ENCODE results near the gene TBPL1. TPM values are rescaled to one million over a fixed set of nuclear protein-coding genes. Genes with fewer than 3 reads are reported as not detected.

TBPL1 gene
- total RNA-seq, 6 donors from 2014 or later = 2.6 to 18.0 (median 9.5) TPM

- peak in 1 of 2 donors; percentile 81 for DNase-seq
- ATAC-seq (ENCODE audit: low FRiP score in 2 of 2) = peak; percentile 53 to 70
- TF ChIP-seq EP300 (IDR thresholded peaks at IDR 0.05) (no peak), POLR2AphosphoS5 (IDR thresholded peaks at IDR 0.05) (no peak), CTCF (IDR thresholded peaks at IDR 0.05) (no peak), POLR2A (IDR thresholded peaks at IDR 0.05) (no peak)
Observed at GRCh38 chr6:134007077-134007476, 54.1 kb downstream of the TBPL1 start.

GRCh38 chr6:134009876-134010275 lies 56.9 kb downstream of the TBPL1 start:
- Histone ChIP-seq H3K4me1 (no peaks in the 10 kb centered on the region), H3K9me3 (no peaks in the 10 kb centered on the region), H3K36me3 (no peaks in the 10 kb centered on the region), H3K27me3 (no peaks in the 10 kb centered on the region), H3K4me3 (no peak overlapping the region), H3K27ac (no peak overlapping the region)
- ATAC-seq (ENCODE audit: low FRiP score in 2 of 2) = no peak
- TF ChIP-seq CTCF (IDR thresholded peaks at IDR 0.05) (no peak), EP300 (IDR thresholded peaks at IDR 0.05) (no peak), POLR2A (IDR thresholded peaks at IDR 0.05) (no peak)
- no peak for DNase-seq

More at GRCh38 chr6:134007077-134007476, 54.1 kb downstream of the TBPL1 start:
- no peaks in the 10 kb centered on the region for H3K36me3 ChIP-seq
- H3K27ac ChIP-seq = no peak overlapping the region
- 67 to 70% methylated on average over 4 of the region's 4 CpGs for WGBS, 2 donors
- H3K9me3 ChIP-seq = no peaks in the 10 kb centered on the region
- H3K4me3 ChIP-seq = no peak overlapping the region
- no peaks in the 10 kb centered on the region for H3K27me3 ChIP-seq
- peaks cover 0 to 12% (median 0%) of the 10 kb centered on the region in 4 donors for H3K4me1 ChIP-seq

- WGBS, 2 donors = 94 to 95% methylated on average over 8 of the region's 8 CpGs
- no peak for ATAC-seq (ENCODE audit: low FRiP score in 2 of 2)
Observed at GRCh38 chr6:134010400-134010799, 57.4 kb downstream of the TBPL1 start.

GRCh38 chr6:134010974-134011373 lies 58.0 kb downstream of the TBPL1 start:
- DNase-seq (no peak), ATAC-seq (ENCODE audit: low FRiP score in 2 of 2) (no peak)
- WGBS, 2 donors = 93 to 95% methylated on average over 2 of the region's 2 CpGs
- no peaks in the 10 kb centered on the region for H3K4me1 ChIP-seq
- H3K27me3 ChIP-seq = no peaks in the 10 kb centered on the region
- H3K9me3 ChIP-seq = no peaks in the 10 kb centered on the region
- H3K4me3 ChIP-seq = no peak overlapping the region
- H3K27ac ChIP-seq = no peak overlapping the region
- H3K36me3 ChIP-seq = no peaks in the 10 kb centered on the region
- TF ChIP-seq POLR2AphosphoS5 (IDR thresholded peaks at IDR 0.05) (no peak), CTCF (IDR thresholded peaks at IDR 0.05) (no peak), POLR2A (IDR thresholded peaks at IDR 0.05) (no peak), EP300 (IDR thresholded peaks at IDR 0.05) (no peak)

More at GRCh38 chr6:134010400-134010799, 57.4 kb downstream of the TBPL1 start:
- H3K36me3 ChIP-seq = no peaks in the 10 kb centered on the region
- no peak for DNase-seq
- no peak overlapping the region for H3K4me3 ChIP-seq
- no peaks in the 10 kb centered on the region for H3K9me3 ChIP-seq
- H3K27me3 ChIP-seq = no peaks in the 10 kb centered on the region
- H3K4me1 ChIP-seq = no peaks in the 10 kb centered on the region
- H3K27ac ChIP-seq = no peak overlapping the region
- TF ChIP-seq CTCF (IDR thresholded peaks at IDR 0.05) = no peak
- TF ChIP-seq POLR2A (IDR thresholded peaks at IDR 0.05) = no peak
- no peak for TF ChIP-seq EP300 (IDR thresholded peaks at IDR 0.05)
- no peak for TF ChIP-seq POLR2AphosphoS5 (IDR thresholded peaks at IDR 0.05)

- WGBS, 2 donors = 69 to 77% methylated on average over 3 of the region's 3 CpGs
- no peak for ATAC-seq (ENCODE audit: low FRiP score in 2 of 2)
Observed at GRCh38 chr6:134014588-134015137, 61.6 kb downstream of the TBPL1 start.

More at GRCh38 chr6:134014588-134015137, 61.6 kb downstream of the TBPL1 start:
- DNase-seq = no peak
- no peak overlapping the region for H3K4me3 ChIP-seq
- no peaks in the 10 kb centered on the region for H3K27me3 ChIP-seq
- H3K4me1 ChIP-seq = no peaks in the 10 kb centered on the region
- H3K36me3 ChIP-seq = no peaks in the 10 kb centered on the region
- H3K9me3 ChIP-seq = no peaks in the 10 kb centered on the region
- TF ChIP-seq CTCF (IDR thresholded peaks at IDR 0.05) (no peak), POLR2A (IDR thresholded peaks at IDR 0.05) (no peak), POLR2AphosphoS5 (IDR thresholded peaks at IDR 0.05) (no peak), EP300 (IDR thresholded peaks at IDR 0.05) (no peak)
- H3K27ac ChIP-seq = no peak overlapping the region
